Measurements from ENCODE around the gene CBLIF. TPM values are rescaled to one million over a fixed set of nuclear protein-coding genes. Genes with fewer than 3 reads are reported as not detected.
"Not testable (repeated sequence)": the region's sequence is repeated elsewhere in the genome, so short reads cannot be mapped to it uniquely, and the experiment has no call there.

Gene CBLIF
- total RNA-seq (2014; rRNA removed; shearing (Covaris generic)), result not detected in 2 replicates
- not detected in 2 replicates for total RNA-seq (2022)
- not detected for Bru-seq, nascent RNA
- BruChase-seq, experiment 1, labeled RNA remaining after a 6-hour chase, result not detected
- BruChase-seq, experiment 2, labeled RNA remaining after a 2-hour chase, result not detected
- long read RNA-seq, result 0 reads

DNA sequence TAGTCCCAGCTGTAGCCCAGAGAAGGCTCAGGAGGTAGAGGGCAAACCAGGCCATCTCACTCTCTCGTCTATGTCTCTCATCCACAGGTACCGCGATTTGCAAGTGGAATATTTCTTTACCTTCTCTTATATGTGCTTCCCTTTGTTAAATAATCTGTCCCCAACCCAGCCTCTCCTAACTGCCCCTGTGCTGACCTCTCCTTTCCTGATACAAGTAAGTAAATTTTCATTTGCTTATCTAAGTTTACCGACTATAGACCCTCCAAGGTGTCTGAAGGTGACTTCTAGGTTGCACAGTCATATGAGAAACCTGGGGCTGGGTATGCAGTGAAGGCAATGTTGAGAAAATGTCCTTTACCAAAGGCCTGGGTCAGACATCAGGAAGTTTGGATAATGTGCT lies at the start of gene CBLIF:
Gene CBLIF (minus strand): TSS at position 101 of the 400 bp plus-strand sequence. CDS start 46 bp downstream, at position 55.
- intact Hi-C loops (cut with micrococcal nuclease; ENCODE audit: unreplicated experiment), result no loop called here
- no peaks in the 10 kb centered on the region for H4K20me1 ChIP-seq (ENCODE audit: insufficient read depth, low read length)
- H3K9me3 ChIP-seq (ENCODE audit: low read length), result no peaks in the 10 kb centered on the region
- no TSS peak for BruUV-seq (replicated peaks)
- no peaks in the 10 kb centered on the region for H3K36me3 ChIP-seq (ENCODE audit: insufficient read depth, low read length)
- H3K79me2 ChIP-seq (ENCODE audit: insufficient read depth, low read depth, low read length), result no peaks in the 10 kb centered on the region
- H3K4me2 ChIP-seq (ENCODE audit: low read length), result no peak within 1 kb of the TSS
- ChIA-PET CTCF (ENCODE audit: unreplicated experiment) (no interaction called here), POLR2A (interaction anchor here (0.6 to 1.0 kb wide), 2 partner anchors 11 to 176 kb away, joined by 3 read pairs; partner anchors contain the start of gene PATL1)
- H2AFZ ChIP-seq (ENCODE audit: low read length), result no peak within 1 kb of the TSS
- TF ChIP-seq EZH2phosphoT487 (IDR thresholded peaks at IDR 0.05; ENCODE audit: borderline replicate concordance, low read depth, low read length), result no peak
- TF ChIP-seq, protein P1, sequence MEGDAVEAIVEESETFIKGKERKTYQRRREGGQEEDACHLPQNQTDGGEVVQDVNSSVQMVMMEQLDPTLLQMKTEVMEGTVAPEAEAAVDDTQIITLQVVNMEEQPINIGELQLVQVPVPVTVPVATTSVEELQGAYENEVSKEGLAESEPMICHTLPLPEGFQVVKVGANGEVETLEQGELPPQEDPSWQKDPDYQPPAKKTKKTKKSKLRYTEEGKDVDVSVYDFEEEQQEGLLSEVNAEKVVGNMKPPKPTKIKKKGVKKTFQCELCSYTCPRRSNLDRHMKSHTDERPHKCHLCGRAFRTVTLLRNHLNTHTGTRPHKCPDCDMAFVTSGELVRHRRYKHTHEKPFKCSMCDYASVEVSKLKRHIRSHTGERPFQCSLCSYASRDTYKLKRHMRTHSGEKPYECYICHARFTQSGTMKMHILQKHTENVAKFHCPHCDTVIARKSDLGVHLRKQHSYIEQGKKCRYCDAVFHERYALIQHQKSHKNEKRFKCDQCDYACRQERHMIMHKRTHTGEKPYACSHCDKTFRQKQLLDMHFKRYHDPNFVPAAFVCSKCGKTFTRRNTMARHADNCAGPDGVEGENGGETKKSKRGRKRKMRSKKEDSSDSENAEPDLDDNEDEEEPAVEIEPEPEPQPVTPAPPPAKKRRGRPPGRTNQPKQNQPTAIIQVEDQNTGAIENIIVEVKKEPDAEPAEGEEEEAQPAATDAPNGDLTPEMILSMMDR (conservative IDR thresholded peaks at IDR 0.05; ENCODE audit: low read length), result no peak
- no peak for DNase-seq (ENCODE audit: low spot score)
- H3K4me1 ChIP-seq (ENCODE audit: insufficient read depth, low read length, poor library complexity, severe bottlenecking), result no peaks in the 10 kb centered on the region
- H3K9me2 ChIP-seq (ENCODE audit: insufficient read depth, low read length), result no peaks in the 10 kb centered on the region
- no peak within 1 kb of the TSS for H3K27ac ChIP-seq (ENCODE audit: low read depth, low read length, poor library complexity, severe bottlenecking)
- H3K4me3 ChIP-seq (ENCODE audit: low read depth, low read length, poor library complexity, severe bottlenecking), result no peak within 1 kb of the TSS

DNA sequence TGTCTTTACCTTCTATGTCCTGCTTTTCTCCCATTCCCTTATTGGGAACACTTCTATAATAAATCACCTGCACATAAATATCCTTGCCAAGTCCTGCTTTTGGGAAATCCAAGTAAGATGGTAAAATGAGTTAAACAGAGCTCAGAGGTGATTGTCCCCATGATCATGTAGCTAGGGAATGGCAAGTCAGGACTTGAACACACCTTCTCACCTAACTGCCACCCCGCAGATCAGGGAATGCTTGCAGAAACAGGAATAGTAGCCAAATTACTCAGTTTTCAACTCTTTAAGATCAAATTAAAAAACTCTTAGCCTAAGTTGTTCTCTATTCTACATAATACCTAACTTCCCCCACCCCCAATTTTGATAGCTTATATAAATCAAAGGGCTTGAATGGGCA lies 49.3 kb upstream of the CBLIF start:
- no TSS peak for BruUV-seq (replicated peaks)
- Histone ChIP-seq H2AFZ (ENCODE audit: low read length) (no peak overlapping the region), H3K9me2 (ENCODE audit: insufficient read depth, low read length) (no peaks in the 10 kb centered on the region), H3K79me2 (ENCODE audit: insufficient read depth, low read depth, low read length) (no peaks in the 10 kb centered on the region), H3K36me3 (ENCODE audit: insufficient read depth, low read length) (no peaks in the 10 kb centered on the region), H3K4me3 (ENCODE audit: low read depth, low read length, poor library complexity, severe bottlenecking) (no peak overlapping the region), H3K9me3 (ENCODE audit: low read length) (no peaks in the 10 kb centered on the region), H3K4me1 (ENCODE audit: insufficient read depth, low read length, poor library complexity, severe bottlenecking) (no peaks in the 10 kb centered on the region), H3K4me2 (ENCODE audit: low read length) (no peak overlapping the region), H4K20me1 (ENCODE audit: insufficient read depth, low read length) (no peaks in the 10 kb centered on the region), H3K27ac (ENCODE audit: low read depth, low read length, poor library complexity, severe bottlenecking) (no peak overlapping the region)
- ChIA-PET POLR2A (interaction anchor here (0.6 to 0.7 kb wide), 2 partner anchors 299 to 345 kb away, joined by 3 to 7 read pairs; no protein-coding TSS in a partner anchor), CTCF (ENCODE audit: unreplicated experiment) (no interaction called here)
- TF ChIP-seq, protein P1 (conservative IDR thresholded peaks at IDR 0.05; ENCODE audit: low read length), result no peak
- no peak for TF ChIP-seq EZH2phosphoT487 (IDR thresholded peaks at IDR 0.05; ENCODE audit: borderline replicate concordance, low read depth, low read length)
- DNase-seq (ENCODE audit: low spot score), result no peak
- intact Hi-C loops (cut with micrococcal nuclease; ENCODE audit: unreplicated experiment), result no loop called here

DNA sequence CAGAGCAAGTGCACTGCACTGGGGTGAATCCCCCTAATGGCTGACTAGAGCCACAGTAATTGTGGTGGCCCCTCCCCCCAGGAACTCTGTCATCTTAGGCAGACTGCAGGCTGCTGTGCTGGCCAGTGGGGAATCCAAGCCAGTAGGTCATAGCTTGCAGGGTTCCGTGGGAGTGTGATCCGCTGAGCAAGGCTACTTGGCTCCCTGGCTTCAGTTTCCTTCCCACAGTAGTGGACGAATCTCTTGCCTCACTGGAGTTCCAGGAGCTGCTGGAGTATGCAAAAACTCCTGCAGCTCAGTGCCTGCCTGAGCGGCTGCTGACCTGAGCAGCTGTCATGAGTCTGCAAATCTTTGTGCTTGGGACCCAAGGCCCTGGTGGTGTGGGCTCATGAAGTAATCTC lies 46.5 kb upstream of the CBLIF start:
- H3K79me2 ChIP-seq (ENCODE audit: insufficient read depth, low read depth, low read length), result no peaks in the 10 kb centered on the region
- no peak for DNase-seq (ENCODE audit: low spot score)
- no peaks in the 10 kb centered on the region for H3K9me3 ChIP-seq (ENCODE audit: low read length)
- H3K4me2 ChIP-seq (ENCODE audit: low read length), result no peak overlapping the region
- CTCF ChIA-PET (ENCODE audit: unreplicated experiment), result no interaction called here
- no peaks in the 10 kb centered on the region for H3K36me3 ChIP-seq (ENCODE audit: insufficient read depth, low read length)
- BruUV-seq (replicated peaks), result no TSS peak
- H3K9me2 ChIP-seq (ENCODE audit: insufficient read depth, low read length), result no peaks in the 10 kb centered on the region
- POLR2A ChIA-PET, result no interaction called here
- no peak overlapping the region for H3K27ac ChIP-seq (ENCODE audit: low read depth, low read length, poor library complexity, severe bottlenecking)
- TF ChIP-seq, protein P1 (conservative IDR thresholded peaks at IDR 0.05; ENCODE audit: low read length), result no peak
- TF ChIP-seq EZH2phosphoT487 (IDR thresholded peaks at IDR 0.05; ENCODE audit: borderline replicate concordance, low read depth, low read length), result no peak
- no peaks in the 10 kb centered on the region for H3K4me1 ChIP-seq (ENCODE audit: insufficient read depth, low read length, poor library complexity, severe bottlenecking)
- intact Hi-C loops (cut with micrococcal nuclease; ENCODE audit: unreplicated experiment), result no loop called here
- H3K4me3 ChIP-seq (ENCODE audit: low read depth, low read length, poor library complexity, severe bottlenecking), result no peak overlapping the region
- no peak overlapping the region for H2AFZ ChIP-seq (ENCODE audit: low read length)
- H4K20me1 ChIP-seq (ENCODE audit: insufficient read depth, low read length), result no peaks in the 10 kb centered on the region

DNA sequence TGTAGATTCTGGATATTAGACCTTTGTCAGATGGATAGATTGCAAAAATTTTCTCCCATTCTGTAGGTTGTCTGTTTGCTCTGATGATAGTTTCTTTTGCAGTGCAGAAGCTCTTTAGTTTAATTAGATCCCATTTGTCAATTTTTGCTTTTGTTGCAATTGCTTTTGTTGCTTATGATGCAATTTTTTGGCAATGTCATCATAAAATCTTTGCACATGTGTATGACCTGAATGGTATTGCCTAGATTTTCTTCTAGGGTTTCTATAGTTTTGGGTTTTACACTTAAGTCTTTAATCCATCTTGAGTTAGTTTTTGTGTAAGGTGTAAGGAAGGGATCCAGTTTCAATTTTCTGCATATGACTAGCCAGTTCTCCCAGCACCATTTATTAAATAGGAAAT lies 41.9 kb upstream of the CBLIF start:
- H3K9me2 ChIP-seq (ENCODE audit: insufficient read depth, low read length); H3K9me3 ChIP-seq (ENCODE audit: low read length); H3K79me2 ChIP-seq (ENCODE audit: insufficient read depth, low read depth, low read length); H3K4me2 ChIP-seq (ENCODE audit: low read length); CTCF ChIA-PET (ENCODE audit: unreplicated experiment); H2AFZ ChIP-seq (ENCODE audit: low read length); H3K27ac ChIP-seq (ENCODE audit: low read depth, low read length, poor library complexity, severe bottlenecking); BruUV-seq (replicated peaks); H3K4me1 ChIP-seq (ENCODE audit: insufficient read depth, low read length, poor library complexity, severe bottlenecking); H4K20me1 ChIP-seq (ENCODE audit: insufficient read depth, low read length); H3K4me3 ChIP-seq (ENCODE audit: low read depth, low read length, poor library complexity, severe bottlenecking); H3K36me3 ChIP-seq (ENCODE audit: insufficient read depth, low read length); DNase-seq (ENCODE audit: low spot score); intact Hi-C loops (cut with micrococcal nuclease; ENCODE audit: unreplicated experiment): not testable (repeated sequence)
- POLR2A ChIA-PET, result interaction anchor here (0.6 to 0.7 kb wide), 2 partner anchors 113 to 1597 kb away, joined by 3 to 4 read pairs; no protein-coding TSS in a partner anchor
